ENCODE results near the gene EVX1. TPM values are rescaled to one million over a fixed set of nuclear protein-coding genes. Genes with fewer than 3 reads are reported as not detected.

The EVX1 gene
- total RNA-seq (2014; rRNA removed; shearing (Covaris generic)) = not detected in 2 replicates
- polyA plus RNA-seq (2015; cell fraction: cytosol; rRNA removed) = not detected in 2 replicates
- polyA plus RNA-seq (2015; cell fraction: nucleus; rRNA removed) = not detected in 2 replicates

DNA sequence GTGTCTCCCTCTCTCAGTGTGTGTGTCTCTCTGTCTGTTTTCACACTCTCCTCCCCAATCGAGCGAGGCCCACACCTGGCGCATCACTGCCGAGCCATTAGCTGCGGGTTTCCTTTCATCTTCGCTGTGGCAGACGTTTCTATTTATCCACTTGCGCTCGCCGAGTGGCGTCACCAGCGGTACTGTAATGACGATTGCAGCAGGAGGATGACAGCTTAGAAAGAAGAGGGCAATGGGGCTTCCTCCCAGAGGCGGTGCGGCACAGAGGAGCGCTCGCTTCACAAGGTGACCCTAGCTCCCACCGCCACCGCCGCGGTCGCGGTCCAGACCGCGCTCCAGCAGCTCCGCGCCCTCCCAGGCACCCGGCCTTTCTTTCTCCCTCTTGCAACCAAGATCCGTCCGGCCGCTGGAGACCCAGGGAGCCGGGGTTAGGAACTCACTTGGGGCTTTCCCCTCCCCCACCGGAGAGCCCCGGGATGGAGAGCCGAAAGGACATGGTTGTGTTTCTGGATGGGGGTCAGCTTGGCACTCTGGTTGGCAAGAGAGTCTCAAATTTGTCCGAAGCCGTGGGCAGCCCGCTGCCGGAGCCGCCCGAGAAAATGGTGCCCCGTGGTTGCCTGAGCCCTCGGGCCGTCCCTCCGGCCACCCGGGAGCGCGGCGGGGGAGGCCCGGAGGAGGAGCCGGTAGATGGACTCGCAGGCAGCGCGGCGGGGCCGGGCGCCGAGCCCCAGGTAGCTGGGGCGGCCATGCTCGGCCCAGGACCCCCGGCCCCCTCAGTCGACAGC, at the start of gene EVX1:
Gene EVX1, plus strand, starts transcription at position 248 of the 785 bp plus-strand sequence. Its CDS starts 229 bp downstream, at position 477.
- no peak for DNase-seq (ENCODE audit: low read depth, low spot score)
- in situ Hi-C loops (cut with HindIII; ENCODE audit: low pct_unique_long_range_greater_than_20kb, low sequenced_read_pairs) = no loop called here

DNA sequence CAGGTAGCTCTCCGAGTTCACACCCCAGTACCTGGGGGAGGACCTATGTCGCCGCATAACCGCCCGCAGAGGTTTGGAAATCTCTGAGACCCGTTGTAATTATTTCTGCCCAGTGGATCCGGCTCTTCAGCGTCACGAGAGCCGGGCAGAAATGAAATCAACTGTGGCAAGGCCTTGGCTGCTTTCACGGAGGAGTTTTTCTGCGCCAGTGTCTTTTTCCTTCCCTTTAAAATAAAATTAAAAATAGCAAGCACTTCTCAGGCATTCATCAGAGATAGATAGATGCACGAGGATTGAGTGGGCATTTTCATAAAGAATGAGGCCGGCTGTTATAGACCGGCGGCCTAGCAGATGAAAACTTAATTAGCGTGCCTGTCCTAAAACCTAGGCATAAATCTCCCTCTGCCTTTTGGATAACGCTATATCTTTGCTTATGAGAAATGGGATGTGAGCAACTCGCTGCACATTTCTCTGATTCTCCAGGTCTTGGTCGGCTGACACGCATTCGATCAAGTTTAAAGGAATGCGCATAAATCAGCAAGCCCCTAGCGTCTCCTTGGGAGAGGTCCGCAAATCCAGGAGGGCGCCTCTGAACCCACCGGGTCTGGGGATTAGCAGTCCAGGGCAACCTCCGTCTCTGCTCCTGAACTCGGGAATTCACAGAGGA, 49.1 kb upstream of the EVX1 start:
- in situ Hi-C loops (cut with HindIII; ENCODE audit: low pct_unique_long_range_greater_than_20kb, low sequenced_read_pairs) = no loop called here
- DNase-seq (ENCODE audit: low read depth, low spot score) = no peak

DNA sequence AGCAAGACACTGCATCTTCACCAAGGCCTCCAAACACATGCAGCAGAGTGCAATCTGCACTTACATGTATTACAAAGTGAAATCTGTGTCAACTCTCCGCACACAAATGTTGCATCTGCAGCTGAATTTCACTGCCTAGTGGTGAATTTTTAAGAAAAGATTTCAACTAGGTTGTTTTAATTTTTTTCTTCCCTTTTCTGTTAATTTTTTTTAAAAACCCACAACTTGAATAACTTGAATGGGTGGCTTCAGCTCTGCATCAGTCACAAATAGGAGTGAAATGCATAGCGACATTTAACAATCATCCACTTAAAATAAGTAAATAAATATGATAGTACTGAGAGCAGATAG, 48.6 kb upstream of the EVX1 start:
- in situ Hi-C loops (cut with HindIII; ENCODE audit: low pct_unique_long_range_greater_than_20kb, low sequenced_read_pairs) = no loop called here
- no peak for DNase-seq (ENCODE audit: low read depth, low spot score)

DNA sequence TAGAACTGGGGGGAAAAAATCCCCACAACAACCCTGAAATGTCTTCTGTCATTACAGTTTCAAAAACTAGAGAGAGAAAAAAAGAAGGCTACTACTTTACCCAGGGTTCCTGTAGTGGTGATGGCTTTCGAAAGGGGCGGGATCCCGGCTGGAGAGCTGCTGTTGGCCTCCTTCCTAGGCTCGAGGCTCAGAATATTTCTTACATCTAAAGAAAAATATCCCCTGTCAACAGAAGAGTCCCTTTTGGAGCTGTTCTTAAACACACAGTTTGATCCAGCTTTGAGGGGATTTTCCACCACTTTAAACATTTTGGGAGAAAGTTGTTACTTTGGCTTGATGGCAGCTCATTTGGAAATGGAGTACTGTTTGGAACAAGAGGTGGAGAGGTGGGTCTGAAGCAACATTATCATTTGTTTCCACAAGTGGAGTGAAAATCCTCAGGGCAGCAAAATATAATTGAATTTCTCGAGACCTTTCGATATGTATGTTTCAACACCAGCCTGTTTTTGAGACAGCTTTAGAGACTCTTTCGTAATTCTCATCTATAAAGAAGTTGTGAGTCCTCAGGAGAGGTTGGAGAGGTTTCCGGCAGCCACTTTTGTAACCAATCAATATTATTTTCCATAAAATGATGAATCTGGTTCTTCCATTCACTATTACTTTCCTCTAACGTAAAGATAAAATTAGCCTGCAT, 47.8 kb upstream of the EVX1 start:
- in situ Hi-C loops (cut with HindIII; ENCODE audit: low pct_unique_long_range_greater_than_20kb, low sequenced_read_pairs) = no loop called here
- DNase-seq (ENCODE audit: low read depth, low spot score) = no peak

DNA sequence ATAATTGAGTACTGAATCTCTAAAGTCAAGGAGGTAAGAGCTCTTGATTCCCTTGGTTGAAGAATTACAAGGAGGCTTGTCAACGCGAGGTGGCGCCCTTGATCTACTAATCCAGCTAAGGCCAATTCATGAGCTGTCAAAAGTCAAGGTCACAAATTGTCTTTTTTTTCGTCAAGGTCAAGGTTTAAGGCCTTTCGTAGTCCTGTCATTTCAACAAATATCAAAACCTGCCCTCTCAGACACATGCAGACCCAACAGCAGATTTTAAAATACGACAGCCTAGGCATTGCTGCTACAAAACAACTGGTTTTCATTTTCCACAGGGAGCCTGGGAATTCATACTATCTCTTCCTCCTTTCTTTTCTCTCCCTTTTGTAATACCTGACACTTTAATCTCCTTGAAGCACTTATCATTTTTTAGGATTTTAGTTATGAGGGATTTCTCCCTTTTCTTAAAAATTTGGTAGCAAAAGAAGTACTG, 46.3 kb upstream of the EVX1 start:
- in situ Hi-C loops (cut with HindIII; ENCODE audit: low pct_unique_long_range_greater_than_20kb, low sequenced_read_pairs) = no loop called here
- DNase-seq (ENCODE audit: low read depth, low spot score) = peak; percentile 89

DNA sequence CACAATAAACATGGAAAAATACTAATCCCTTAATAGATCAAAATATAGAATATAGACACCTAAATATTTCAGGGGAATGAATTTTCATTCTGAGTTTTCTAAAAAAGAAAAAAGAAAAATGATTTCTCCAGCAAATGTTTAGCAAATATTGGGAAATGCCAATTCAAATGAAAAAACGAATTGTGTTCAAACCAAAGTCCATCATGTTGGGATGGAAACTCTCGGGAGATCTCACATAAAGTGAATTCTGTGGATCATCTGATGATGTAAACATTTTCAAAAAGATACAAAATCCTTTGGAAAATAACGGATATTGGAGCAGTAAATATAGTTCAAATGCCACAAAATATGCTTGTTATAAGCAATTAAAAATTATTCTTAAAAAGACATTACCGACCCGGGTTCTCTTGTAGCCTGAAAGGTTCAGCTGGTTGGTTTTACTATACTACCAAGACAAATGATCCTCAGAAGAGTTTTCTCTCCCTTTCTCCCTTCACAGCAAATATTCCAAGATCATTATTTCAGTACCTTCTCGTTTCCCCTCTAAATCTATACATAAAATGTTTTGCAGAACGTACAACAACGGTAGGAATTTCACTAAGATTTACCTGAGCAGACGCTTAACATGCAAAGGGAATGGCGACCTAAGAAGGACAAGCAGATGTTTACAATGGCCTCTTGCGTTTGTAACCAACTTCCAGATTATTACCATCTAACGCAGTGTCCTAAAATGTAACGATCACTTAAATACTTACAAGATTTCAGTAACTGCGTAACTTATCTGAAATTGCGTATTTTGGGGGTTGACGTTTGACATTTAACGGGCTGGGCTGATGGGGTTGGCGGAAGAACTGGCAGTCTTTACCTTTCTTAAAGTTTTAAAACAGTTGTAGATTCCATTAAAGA, 45.2 kb upstream of the EVX1 start:
- DNase-seq (ENCODE audit: low read depth, low spot score) = no peak
- in situ Hi-C loops (cut with HindIII; ENCODE audit: low pct_unique_long_range_greater_than_20kb, low sequenced_read_pairs) = no loop called here

DNA sequence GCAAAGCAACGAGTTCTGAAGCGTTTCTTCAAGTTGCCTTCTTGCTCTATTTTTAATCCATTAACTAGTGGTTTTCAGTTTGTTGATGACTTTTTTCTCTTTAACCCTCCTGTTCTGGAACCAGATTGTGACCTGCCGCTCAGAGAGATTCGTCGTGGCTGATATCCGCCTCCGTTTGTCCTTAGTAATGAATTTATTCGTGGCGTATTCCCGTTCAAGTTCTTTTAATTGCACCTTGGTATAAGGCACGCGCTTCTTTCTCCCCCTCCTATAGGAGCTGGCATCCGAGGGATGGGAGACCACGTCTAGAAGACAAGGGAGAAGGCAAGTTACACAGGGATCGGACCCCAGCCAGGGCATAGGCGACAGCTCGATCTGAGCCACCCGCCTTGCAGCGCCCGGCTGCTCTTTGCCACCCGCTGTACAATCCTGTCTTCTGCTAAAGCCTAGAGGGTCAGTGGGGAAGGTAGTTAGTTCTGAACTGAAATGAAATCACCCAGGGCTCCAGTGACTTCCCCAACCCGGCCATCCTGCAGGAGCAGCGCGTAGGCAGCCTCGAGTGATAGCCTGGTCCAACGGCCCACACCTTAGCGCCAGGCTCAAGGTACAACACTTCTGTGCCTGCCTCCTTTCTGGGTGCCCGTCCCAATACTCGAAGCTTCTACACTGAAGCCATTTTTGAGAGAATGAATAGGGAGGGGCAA, 44.3 kb upstream of the EVX1 start:
- in situ Hi-C loops (cut with HindIII; ENCODE audit: low pct_unique_long_range_greater_than_20kb, low sequenced_read_pairs) = no loop called here
- no peak for DNase-seq (ENCODE audit: low read depth, low spot score)

DNA sequence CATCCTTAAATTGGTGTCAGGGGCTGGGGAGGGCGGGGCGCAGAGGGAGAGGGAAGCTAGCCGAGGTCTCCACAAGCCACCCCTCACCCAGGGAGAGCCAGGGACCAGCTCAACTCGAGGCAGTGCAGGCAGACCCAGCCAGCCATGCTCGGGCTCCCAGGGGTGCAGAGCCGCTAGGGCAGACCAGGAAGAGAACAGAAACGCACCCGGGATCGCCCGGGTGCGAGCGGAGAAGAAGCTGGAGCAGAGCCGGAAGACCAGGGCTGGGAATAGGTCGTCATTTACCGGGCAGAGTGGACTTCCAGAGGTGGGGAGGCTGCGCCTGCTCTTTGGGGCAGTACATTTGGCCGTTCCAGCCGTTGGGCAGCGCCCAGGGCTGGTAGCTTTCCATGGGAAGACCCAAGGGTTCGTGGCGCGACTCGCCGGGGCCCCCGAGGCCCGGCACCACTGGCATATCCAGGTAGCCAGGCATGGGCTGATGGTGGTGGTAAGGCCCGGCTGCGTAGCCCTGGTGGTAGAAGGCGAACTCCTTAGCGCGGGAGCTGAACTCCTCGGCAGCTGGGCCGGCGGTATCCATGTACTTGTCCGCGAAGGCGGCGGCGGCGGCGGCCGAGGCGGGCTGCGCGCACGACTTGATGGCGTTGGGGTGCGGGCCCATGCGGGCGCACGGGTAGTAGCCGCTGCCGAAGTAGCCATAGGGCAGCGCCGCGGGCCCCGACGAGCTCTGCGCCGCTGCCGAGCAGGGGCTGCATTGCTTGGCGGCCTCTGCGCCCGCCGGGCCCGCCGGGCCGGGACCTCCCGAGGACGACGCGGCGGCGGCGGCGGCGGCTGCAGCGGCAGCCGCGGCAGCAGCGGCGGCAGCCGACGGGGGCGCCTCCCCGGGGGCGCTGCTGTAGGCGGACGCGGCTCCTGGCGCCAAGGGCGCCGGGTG, 43.5 kb upstream of the EVX1 start:
- DNase-seq (ENCODE audit: low read depth, low spot score) = peak; percentile 24
- in situ Hi-C loops (cut with HindIII; ENCODE audit: low pct_unique_long_range_greater_than_20kb, low sequenced_read_pairs) = no loop called here

DNA sequence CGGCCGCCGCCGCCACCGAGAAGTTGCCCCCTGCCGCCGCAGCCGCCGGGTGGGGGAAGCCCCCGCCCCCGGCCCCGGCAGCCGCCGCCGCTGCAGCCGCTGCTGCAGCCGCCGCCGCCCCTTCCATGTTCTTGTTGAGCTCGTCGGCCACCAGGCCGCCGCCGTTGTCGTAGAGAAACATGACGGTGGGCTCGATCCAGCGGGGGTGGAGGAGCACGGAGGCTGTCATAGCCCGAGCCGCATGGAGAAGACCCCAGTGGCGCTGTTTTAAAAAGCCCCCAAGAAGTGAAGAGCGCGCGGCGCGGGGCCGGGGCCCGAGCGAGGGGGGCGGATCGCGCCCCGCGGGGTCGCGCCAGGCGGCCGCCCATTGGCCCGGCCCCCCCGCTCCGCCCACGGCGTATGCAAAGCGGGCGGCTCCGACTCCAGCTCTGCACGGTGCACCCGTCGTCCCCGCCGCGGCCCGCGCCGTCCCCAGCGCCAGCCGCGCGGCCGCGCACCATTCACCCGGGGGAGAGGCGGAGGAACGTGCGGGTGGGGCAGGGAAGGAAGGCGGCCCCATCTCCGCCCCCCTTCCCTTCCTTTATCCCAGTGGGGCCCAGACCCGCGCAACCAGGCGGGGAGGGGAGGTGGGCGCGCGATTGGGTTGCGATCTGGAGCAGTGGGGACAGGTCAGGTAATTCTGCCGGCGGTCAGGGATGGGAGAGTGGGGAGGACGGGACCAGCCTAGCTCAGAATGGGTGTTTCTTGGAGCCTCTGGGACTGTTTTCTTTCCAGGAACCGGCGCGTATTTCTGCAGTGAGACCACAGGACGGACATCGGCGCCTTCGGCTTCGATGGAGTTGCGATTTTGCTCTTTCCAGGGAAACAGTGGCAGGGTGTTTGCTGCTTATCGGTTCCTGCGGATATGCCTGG, 42.5 kb upstream of the EVX1 start, which contains the start of gene HOXA13:
Gene HOXA13, minus strand, starts transcription at position 243 of the 912 bp plus-strand sequence. Its CDS starts 14 bp downstream, at position 229.
- DNase-seq (ENCODE audit: low read depth, low spot score) = peak; percentile 79
- in situ Hi-C loops (cut with HindIII; ENCODE audit: low pct_unique_long_range_greater_than_20kb, low sequenced_read_pairs) = loop anchor here (25.0 kb wide), 1 partner anchor 387 kb away; no protein-coding TSS in a partner anchor

DNA sequence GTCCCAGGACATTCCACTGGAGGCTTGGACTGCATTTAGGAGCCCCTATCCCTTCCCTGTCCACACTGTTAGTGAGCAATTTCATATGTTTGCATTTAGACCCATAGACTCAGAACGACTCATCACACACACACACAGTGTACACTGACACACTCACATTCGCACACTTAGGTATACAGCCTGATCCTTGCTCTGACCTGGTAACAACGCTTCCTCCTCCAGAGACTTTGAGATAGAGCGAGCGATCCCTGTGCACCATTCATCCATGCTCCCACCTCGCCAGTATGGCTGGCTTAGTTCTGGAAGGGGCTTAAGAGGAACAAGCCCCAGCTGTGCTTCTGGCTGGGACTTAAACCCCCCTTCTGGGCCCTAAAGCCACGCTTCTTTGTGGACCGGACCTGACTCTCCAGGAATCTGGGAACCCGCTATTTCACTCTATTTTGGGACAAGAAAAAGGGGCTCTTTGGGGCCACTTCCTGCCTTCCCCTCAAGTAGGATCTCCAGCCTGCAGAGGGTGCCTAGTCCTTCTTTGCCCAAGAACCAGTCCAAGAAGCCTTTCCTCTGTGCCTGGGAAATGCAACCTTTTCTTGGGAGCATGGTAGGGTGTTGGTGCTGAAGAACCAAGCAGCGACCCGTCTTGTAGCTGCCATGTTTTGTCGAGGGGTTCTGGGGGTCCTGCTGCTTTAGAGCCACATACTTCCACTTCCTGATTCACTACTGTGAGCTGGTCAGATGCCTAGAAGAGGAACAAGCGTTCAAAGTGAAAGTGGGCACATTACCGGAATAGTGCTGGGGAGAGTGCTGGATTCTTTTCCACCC, 41.6 kb upstream of the EVX1 start:
- in situ Hi-C loops (cut with HindIII; ENCODE audit: low pct_unique_long_range_greater_than_20kb, low sequenced_read_pairs) = loop anchor here (25.0 kb wide), 1 partner anchor 386 kb away; no protein-coding TSS in a partner anchor
- no peak for DNase-seq (ENCODE audit: low read depth, low spot score)

DNA sequence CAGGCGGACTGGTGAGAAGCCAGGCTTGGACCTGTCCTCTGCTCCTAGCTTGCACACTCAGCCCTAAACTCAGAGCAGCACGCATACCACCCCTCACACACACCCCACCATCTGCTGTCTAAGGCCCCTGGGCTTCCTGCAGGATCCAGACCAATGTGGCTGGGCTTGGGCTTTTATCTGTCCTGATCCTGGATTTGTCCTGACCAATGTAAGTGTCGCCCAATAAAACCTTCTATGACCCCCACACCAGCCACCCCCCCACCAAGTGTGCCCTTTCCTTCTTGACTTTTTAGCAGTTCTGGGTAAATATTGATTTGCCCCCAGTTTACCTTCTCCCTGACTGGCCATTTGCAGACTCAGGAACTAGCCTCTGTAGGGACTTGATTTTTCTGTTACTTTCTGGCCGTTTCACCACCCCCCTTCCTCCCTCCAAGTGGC, 41.0 kb upstream of the EVX1 start:
- in situ Hi-C loops (cut with HindIII; ENCODE audit: low pct_unique_long_range_greater_than_20kb, low sequenced_read_pairs) = loop anchor here (25.0 kb wide), 1 partner anchor 386 kb away; no protein-coding TSS in a partner anchor
- no peak for DNase-seq (ENCODE audit: low read depth, low spot score)

DNA sequence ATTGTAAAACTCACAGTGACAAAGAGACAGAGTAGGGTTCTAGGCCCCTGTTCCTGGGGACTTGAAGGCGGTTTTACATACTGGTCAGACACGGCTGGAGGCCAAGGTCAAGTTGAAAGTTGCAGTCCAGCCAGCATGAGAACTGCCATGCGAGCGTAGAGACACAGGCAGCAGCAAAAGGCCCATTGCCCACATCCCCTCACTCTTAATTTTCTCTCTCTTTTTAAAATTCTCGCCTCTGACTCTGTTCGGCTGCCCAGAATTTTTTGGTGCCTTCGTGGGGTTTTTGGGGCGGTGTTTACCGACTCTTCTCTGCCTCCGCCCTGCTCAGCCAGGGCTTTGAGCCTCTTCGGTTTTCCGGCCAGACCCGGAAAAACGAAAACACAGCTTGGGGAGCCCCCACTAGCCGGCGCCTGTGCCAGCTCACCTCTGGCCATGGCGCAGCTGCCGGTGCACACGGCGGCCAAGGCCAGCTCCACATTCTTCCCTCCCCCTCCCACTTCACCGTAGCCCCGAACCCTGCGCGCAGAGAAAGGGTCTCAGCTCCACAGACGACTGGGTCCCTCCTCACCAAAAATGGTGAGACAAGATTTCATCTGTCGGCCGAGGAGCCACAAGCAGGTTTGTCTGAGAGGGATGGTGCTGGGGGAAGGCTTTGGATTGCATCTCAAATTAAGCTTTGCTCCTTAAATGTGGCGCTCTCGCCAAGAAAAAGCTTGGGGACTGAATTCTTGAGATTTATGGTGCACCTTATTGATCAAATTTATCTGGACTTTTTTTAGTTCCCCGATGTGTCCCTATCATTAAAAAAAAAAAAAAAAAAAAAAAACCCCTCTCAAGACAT, 40.4 kb upstream of the EVX1 start:
- DNase-seq (ENCODE audit: low read depth, low spot score) = no peak
- in situ Hi-C loops (cut with HindIII; ENCODE audit: low pct_unique_long_range_greater_than_20kb, low sequenced_read_pairs) = loop anchor here (25.0 kb wide), 1 partner anchor 385 kb away; no protein-coding TSS in a partner anchor

DNA sequence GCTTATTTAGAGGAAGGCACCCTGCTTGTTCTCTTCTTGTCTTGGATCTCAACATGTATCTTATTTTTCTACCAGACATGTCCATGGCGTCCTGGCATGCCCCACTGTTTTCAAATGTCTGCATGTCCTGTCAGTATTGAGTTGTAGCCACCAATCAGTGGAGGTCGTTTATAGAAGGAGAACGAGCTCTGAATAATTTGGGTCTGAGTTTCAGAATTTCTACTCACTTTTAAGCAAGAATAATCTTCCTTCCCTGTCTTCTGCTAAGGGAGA, 39.8 kb upstream of the EVX1 start:
- DNase-seq (ENCODE audit: low read depth, low spot score) = no peak
- in situ Hi-C loops (cut with HindIII; ENCODE audit: low pct_unique_long_range_greater_than_20kb, low sequenced_read_pairs) = loop anchor here (25.0 kb wide), 1 partner anchor 385 kb away; no protein-coding TSS in a partner anchor

Measured in SK-MEL-5 (cell line).